ENCODE measurements around the gene ALOX5AP.

Gene ALOX5AP

DNA sequence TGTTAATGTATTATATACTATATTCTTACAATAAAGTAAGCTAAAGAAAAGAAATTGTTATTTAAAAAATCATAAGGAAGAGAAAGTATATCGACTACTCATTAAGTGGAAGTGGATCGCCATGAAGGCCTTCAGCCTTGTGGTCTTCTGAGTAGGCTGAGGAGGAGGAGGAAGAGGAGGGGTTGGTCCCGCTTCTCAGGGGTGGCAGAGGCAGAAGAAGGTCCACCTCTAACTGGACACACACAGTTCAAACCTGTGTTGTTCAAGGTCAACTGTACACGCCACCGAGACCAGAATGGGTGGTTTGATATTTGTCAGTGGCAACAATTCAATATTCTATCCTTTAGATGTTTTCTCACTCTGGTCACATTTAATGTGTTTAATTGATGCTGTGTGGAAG is 67.2 kb downstream of the ALOX5AP start:
- no peak for DNase-seq

DNA sequence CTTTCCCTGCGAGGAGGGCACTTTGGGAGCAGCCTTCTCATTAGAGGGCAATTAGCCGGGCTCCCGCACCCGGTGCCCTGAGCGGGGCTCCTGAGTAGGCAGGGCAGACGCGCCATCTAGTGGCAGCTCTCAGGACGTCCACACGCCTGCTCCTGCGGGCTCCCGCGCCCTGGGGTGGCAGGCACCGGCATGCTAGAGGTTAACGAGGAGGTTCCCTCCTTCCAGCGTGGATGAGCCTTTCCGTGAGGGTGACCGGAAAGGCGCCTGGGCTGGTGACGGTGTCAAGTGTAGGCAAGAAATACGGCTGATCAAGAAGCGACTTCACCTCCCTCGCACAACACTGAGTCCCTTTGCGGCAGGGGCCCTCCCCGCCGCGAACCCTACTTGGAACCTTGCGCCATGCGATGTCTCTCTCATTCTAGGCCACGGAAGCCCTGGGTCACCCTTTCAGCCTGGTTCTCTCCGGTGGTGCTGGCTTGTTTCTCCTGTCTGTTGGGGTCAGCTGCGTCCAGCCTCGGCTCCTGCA is 67.7 kb downstream of the ALOX5AP start:
- peak; percentile 69 for DNase-seq

DNA sequence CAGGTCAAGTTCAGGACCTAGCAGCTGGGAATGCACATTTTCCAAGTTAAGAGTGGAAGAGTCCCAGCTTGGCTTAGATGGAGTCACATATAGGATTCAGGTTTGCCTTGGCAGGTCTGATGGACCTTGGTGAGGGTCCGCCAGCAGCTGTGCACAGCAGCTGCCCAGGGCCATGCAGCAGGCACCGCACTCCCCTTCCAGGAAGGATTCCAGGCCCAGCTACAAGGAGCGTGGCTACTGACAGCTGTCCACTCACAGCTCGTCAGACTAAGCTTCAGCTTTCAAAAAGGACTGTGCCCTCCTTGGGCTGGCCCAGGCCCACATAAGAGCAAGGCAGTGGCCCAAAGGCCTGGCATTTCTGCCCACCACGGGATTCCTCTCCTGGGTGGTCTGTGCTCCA is 68.4 kb downstream of the ALOX5AP start:
- DNase-seq, result no peak

DNA sequence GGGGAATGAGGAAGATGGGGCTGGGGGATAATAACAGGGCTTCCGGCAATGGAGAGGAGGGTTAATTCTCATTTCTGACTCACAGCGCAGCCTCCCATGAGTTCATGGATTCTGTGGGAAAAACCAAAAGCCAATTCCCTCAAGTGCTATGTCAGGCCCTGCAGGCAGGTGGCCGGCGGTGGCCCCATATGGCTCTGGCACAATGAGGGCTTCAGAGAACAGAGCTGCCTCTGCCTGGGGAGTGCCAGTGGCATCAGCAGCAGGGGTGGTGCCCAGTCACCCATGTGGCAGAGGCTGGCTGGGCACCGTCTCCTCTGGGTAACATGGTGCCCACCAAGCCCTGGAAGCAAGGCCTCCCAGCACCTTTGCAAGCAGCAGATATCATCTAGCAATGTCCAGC is 69.1 kb downstream of the ALOX5AP start:
- no peak for DNase-seq

DNA sequence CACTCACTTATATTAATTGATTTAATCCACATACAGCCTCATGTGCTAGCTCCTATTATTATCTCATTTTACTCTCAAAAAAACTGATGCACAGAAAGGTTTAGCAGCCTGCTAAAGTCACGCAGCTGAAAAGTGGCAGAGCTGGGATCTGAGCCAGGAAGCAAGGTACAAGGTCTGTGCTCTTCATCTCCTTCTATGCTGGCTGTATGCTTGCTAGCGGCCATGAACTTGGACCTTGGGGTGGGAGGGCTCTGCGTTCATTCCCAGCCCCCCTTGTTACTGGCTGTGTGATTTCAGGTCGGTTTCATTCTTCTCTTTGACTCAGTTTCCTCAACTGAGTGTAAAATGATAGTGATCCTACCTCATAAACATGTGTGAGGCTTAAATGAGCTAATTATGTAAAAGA is 69.8 kb downstream of the ALOX5AP start:
- no peak for DNase-seq

DNA sequence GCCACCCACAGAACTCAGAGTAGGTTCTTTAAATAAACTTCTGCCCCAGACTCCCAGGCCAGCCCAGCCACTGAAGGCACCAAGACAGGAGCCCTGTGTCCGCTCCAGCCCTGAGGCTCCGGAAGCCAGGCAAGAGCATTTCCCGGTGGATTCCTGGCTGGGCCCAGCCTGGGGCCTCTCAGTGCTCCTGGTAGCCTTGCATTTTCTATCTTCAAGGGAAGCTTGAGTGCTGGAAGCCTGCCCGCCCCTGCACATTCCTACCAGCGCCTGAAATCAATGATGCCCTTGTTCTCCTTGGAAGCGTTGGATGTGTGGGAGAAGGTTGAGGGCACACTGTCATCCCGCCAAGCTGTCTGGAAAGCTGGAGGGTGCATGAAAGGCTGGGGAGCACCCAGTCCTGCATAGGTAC is 70.3 kb downstream of the ALOX5AP start:
- no peak for DNase-seq

DNA sequence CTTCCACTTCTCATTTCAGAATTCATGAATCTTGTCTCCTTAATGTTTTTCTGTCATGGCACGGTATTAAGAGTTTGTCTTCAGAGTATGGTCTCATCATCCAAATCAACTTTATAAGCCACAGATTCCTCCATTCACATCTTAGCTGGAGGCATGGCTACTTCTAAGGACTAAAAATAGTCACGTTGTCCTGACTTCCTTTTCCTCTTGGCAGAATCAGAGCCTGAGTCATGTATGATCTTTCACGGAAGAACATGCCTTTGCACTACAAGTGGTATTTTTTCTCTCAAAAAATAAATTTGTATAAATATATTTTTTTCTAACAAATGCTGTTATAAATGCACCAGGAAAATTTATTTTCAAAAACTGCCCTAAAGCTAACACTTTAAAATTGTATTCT is 71.4 kb downstream of the ALOX5AP start:
- no peak for DNase-seq

DNA sequence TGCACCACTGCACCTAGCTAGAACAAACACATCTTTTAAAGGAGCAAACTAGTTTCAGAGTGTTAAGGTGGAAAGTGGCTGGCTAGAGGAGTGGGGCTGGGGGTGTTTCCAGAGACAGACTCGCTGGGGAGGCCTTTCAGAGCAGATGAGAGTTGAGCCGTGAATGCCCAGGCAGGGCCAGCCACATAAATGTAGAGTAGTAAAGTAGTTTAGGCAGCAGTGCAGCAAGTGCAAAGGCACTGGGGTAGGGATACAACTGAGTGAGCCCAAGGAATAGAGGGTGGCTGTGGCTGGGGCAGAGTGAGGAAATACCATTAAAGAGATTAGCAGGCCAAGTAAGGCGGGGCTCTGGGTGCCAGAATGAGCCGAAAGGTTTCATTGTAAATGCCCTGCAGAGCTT is 72.0 kb downstream of the ALOX5AP start:
- DNase-seq, result no peak

DNA sequence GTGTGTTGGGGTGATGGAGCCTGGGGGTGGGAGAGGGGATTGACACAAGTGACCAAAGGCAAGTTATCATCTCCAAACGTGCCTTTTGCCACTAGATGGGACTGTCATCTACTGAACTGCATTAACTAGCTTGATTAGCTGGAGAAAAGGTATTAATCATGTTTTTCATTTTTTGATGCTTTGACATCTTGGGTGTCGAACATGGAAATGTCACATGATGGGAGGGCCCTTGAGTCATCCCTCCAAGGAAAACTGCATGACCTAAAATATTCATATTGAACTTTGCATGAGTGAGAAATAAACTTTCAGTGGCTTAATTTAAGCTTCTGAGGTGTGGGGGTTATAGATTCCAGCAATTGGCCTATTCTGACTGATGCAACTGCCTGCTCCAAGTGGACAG is 73.3 kb downstream of the ALOX5AP start:
- no peak for DNase-seq

DNA sequence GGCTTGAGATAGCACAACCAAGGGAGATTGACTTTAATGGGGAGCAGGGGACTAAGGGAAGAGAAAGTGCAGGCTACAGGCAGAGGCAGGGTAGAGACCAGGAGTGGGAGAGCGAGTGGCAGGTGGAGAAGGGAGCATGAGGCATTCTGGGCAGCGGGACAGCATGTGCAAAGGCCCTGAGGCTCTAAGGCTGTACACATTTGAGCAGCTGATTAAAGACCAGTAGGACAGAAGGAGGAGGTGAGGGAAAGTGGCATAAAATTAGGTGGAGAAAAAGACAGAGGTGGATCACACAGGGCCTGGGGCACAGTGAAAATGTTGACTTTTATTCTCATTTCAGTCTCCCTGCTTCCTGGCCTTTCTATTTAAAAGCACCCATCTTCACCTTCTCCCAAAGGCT is 74.4 kb downstream of the ALOX5AP start:
- DNase-seq, result no peak

DNA sequence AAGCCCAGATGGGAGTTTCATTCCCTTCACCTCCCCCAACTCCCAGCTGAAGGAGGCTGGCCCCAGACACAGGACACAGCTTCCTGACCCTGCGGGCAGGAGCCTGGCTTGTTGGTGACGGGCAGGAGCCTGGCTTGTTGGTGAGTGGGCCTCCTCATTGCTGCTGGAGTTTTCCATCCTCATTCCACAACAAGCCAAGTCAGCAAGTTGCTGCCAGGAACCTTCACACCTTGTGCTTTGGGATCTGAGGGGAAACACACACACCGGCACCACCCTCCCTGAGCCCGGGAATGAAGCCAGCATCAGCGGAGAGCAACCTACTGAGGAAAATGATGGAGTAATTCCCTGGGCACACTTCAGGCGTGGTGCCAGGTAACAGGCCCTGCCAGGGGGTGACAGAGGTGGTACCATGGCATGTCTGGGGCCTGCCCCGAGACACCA is 74.9 kb downstream of the ALOX5AP start:
- no peak for DNase-seq

DNA sequence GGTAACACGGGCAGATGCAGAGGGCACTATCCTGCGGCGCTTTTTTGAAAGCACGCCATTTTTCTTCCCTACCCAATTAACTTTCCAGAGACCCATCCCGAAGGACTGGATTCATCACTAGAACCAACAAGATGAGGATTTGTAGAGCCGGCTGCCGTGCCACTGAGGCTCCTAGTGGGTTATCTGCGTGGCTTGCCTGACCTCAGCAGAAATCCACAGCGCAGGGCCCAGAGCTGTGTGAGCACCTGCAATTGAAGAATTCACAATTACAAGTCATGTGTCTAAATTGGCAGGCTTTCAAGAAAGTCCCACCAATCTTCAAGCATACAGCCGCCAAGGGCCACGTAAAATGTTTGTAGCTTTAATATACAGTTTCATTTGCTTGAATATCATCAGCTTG is 75.5 kb downstream of the ALOX5AP start:
- no peak for DNase-seq
